Panc1 (cell line): ENCODE data around the gene RPS19BP1.

Source experiments
- POLR2AphosphoS5 ChIP-seq: IDR thresholded peaks from 2 replicates; pipeline ENCODE4 v1.6.1; 2012; ENCODE audit warnings: mild to moderate bottlenecking, low read depth, low read length, moderate library complexity
- SIN3A ChIP-seq: IDR thresholded peaks from 2 replicates; pipeline ENCODE4 v1.6.1; 2012; ENCODE audit warnings: low read depth, mild to moderate bottlenecking, low read length, moderate library complexity, borderline replicate concordance; ENCODE audit not compliant: insufficient read depth
- TF ChIP-seq, protein P1 (sequence below): fragments of 450-650 bp; IDR thresholded peaks from 2 replicates; pipeline ENCODE4 v1.5.1; 2017; ENCODE audit warnings: mild to moderate bottlenecking
- TF ChIP-seq, protein P2 (sequence below), 2 experiments: IDR thresholded peaks; 2 replicates each; pipeline ENCODE4 v1.6.1; 2011 to 2012; ENCODE audit warnings: low read depth in 2 of 2, control low read depth in 1 of 2, low read length in 1 of 2, mild to moderate bottlenecking in 1 of 2, moderate library complexity in 1 of 2; ENCODE audit not compliant: insufficient read depth in 1 of 2

DNA sequence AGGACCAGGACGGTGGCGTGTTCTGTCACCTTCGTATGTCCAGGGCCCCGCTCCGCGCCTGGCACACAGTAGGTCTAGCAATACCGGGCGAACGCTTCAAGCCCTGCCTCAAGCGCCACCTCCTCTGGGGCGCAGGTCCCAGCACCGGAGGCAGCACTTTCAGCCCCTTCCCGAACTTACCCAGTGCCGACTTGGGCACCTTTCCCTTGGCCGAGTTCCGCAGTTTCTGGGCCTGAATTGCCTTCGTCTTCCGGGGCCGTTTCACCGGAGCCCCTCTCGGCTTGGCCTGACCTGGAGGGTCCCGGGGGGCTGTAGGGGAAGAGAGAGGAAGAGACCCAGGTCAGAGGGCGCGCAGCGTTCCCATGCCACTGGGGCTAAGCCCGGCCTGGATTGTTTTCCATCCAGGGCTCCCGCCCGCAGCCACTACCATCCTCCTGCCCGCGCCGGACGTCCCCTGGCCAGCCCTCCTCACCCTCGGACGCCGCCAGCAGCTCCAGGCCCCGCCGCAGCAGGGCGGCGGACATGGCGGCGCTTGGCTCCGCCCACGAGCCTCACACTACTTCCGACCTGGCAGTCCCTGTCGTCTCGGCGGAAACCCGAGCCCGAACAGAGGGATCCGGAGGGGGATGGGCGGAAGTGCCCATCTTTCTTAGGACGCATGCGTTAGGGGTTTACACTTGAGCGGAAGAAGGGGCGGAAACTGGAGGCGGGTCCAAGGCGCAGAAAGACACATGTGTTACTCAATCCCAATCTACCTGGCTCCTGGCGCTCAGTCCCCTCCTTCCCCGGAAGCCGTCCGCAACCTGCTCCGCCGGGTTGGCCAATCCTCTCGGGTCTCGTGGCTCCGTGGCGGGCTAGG, at the start of gene RPS19BP1:
- TF ChIP-seq, protein P1, sequence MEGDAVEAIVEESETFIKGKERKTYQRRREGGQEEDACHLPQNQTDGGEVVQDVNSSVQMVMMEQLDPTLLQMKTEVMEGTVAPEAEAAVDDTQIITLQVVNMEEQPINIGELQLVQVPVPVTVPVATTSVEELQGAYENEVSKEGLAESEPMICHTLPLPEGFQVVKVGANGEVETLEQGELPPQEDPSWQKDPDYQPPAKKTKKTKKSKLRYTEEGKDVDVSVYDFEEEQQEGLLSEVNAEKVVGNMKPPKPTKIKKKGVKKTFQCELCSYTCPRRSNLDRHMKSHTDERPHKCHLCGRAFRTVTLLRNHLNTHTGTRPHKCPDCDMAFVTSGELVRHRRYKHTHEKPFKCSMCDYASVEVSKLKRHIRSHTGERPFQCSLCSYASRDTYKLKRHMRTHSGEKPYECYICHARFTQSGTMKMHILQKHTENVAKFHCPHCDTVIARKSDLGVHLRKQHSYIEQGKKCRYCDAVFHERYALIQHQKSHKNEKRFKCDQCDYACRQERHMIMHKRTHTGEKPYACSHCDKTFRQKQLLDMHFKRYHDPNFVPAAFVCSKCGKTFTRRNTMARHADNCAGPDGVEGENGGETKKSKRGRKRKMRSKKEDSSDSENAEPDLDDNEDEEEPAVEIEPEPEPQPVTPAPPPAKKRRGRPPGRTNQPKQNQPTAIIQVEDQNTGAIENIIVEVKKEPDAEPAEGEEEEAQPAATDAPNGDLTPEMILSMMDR, result no peak
- TF ChIP-seq POLR2AphosphoS5 (peak; percentile 78), SIN3A (no peak)
- TF ChIP-seq, protein P2, sequence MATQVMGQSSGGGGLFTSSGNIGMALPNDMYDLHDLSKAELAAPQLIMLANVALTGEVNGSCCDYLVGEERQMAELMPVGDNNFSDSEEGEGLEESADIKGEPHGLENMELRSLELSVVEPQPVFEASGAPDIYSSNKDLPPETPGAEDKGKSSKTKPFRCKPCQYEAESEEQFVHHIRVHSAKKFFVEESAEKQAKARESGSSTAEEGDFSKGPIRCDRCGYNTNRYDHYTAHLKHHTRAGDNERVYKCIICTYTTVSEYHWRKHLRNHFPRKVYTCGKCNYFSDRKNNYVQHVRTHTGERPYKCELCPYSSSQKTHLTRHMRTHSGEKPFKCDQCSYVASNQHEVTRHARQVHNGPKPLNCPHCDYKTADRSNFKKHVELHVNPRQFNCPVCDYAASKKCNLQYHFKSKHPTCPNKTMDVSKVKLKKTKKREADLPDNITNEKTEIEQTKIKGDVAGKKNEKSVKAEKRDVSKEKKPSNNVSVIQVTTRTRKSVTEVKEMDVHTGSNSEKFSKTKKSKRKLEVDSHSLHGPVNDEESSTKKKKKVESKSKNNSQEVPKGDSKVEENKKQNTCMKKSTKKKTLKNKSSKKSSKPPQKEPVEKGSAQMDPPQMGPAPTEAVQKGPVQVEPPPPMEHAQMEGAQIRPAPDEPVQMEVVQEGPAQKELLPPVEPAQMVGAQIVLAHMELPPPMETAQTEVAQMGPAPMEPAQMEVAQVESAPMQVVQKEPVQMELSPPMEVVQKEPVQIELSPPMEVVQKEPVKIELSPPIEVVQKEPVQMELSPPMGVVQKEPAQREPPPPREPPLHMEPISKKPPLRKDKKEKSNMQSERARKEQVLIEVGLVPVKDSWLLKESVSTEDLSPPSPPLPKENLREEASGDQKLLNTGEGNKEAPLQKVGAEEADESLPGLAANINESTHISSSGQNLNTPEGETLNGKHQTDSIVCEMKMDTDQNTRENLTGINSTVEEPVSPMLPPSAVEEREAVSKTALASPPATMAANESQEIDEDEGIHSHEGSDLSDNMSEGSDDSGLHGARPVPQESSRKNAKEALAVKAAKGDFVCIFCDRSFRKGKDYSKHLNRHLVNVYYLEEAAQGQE (IDR thresholded peaks at IDR 0.05; ENCODE audit: insufficient read depth in 1 of 2, low read depth in 2 of 2, low read length in 1 of 2), result 0 out of 4 replicates have a peak, but pooled peaks of 1 of the 2 experiments have one; percentile 40
